ENCODE results near the gene MITF.

The MITF gene

DNA sequence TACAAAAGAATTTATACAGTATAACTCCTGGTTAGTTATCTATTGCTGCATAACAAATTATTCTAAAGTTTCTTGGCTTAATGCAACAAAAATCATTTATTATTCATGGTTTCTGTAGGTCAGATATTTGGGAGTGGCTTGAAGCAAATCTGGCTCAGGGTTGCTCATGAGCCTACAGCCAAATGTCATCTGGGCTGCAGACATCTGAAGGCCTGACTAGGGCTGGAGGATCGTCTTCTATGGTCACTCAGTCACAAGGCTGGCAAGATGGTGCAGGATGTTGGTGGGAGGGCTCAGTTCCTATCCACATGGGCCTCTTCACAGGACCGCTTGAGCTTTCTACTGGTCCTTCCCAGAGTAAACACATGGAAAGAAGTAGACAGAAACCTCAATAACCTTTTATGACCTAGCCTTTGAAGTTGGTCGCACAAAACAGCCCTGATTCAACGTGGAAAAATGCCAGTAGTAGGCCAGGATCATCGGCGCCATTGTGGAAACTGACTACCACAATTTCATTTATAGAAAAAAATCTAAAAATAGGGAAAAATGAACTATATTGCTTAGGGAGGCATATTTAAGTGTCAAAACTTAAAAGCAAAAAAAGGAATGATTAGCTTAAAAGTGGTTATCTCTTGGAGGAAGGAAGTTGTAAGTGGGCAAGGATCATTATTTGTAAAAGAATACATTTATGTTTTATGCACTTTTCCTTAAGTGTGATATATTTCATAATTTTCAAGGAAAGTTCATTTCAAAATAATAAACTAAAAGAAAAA, 9.9 kb upstream of the MITF start:
- TF ChIP-seq, protein P1, sequence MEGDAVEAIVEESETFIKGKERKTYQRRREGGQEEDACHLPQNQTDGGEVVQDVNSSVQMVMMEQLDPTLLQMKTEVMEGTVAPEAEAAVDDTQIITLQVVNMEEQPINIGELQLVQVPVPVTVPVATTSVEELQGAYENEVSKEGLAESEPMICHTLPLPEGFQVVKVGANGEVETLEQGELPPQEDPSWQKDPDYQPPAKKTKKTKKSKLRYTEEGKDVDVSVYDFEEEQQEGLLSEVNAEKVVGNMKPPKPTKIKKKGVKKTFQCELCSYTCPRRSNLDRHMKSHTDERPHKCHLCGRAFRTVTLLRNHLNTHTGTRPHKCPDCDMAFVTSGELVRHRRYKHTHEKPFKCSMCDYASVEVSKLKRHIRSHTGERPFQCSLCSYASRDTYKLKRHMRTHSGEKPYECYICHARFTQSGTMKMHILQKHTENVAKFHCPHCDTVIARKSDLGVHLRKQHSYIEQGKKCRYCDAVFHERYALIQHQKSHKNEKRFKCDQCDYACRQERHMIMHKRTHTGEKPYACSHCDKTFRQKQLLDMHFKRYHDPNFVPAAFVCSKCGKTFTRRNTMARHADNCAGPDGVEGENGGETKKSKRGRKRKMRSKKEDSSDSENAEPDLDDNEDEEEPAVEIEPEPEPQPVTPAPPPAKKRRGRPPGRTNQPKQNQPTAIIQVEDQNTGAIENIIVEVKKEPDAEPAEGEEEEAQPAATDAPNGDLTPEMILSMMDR (IDR thresholded peaks at IDR 0.05; ENCODE audit: extremely low read depth, missing control alignments) = no peak
- no peak for DNase-seq (ENCODE audit: low spot score)

DNA sequence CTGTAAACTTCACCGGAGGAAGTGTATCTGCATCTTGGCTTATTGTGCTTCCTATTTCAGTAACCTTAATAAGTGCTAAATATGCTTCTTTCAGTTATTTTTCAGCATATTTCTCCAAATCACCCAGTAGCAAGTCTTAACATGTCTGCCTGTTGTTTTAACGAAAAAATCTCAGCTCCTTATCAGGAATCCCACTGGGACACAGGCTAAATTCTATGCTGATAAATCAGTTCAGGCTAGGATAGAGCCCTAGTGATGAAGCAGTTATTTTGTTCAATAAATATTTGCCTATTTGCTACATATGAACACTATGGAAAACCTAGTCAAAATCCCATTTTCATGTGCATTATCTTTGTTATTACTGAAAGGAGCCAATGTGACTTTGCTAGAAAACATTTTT, 8.2 kb upstream of the MITF start:
- TF ChIP-seq, protein P1 (IDR thresholded peaks at IDR 0.05; ENCODE audit: extremely low read depth, missing control alignments) = no peak
- DNase-seq (ENCODE audit: low spot score) = no peak

DNA sequence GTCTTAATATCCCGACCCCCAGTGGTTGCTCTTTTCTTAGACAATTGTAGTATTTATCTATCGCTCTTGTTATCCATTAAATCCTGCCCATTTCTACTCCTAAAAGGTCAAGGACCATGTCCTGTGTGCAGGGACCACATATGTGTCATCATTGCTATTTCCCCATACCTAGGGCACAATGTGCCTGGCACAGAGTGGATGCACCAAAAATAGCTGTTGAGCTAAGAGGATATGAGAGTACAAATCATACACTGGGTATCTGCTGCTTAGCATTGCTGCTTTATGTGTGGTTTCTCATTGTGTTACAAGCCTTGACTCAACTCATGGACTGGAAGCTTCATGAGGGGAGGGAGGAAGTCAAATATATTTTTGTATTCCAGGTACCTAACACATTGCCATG, 3.4 kb upstream of the MITF start:
- DNase-seq (ENCODE audit: low spot score) = no peak
- TF ChIP-seq, protein P1 (IDR thresholded peaks at IDR 0.05; ENCODE audit: extremely low read depth, missing control alignments) = no peak

DNA sequence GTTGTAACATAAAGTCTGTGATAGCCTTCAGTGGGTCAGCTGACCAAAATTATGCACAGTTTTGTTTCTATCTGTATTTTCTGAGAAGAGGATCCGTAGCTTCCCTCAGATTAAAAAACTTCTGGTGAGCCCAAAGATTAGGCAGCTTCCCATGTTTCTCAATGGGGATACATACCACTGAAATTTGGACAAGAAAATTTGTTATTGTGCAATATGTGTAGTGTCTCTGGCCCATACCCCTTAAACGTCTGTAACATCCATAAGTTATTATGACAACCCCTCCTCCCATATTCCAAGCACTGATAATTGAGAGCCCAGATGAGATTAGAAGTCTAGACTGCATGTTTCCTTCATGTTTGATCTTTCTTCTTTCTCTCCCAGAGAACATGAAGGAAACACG, 1.9 kb upstream of the MITF start:
- DNase-seq (ENCODE audit: low spot score) = no peak
- TF ChIP-seq, protein P1 (IDR thresholded peaks at IDR 0.05; ENCODE audit: extremely low read depth, missing control alignments) = no peak

DNA sequence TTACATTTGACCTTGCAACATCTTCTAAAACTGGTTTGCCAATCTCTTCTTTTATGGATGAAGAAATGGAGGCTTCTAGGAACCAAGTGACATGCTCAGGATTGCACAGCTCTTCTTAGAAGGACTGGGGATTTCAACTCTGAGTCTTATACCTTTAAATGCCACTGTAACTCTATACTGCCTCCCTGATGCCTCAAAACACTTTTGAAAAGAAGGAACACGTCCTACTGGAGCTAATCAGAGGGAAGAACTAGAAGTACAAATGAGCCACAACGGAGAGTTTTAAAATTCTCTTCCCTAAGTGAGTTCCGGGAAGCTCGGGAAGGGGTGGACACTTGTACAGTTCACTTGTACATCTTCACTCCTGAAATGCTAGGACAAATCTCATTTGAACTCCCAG, 949 bp upstream of the MITF start:
- TF ChIP-seq, protein P1 (IDR thresholded peaks at IDR 0.05; ENCODE audit: extremely low read depth, missing control alignments) = no peak
- DNase-seq (ENCODE audit: low spot score) = no peak

DNA sequence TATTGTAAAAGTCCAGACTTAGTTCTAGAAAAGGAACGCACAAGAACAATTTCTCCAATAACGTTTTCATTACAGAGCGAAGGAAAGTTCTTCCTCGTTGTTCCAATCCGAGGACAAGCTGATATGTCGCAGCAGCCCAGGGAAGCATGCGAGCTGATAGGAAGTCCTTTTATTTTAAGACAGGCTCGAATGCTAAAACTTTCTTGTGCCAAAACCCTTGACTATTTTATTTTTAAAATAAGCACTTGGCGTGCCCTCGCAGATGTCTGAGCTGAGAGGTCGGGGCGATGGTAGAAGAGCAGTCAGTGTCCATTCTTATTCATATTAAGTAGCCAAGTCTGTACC, 433 bp upstream of the MITF start:
- DNase-seq (ENCODE audit: low spot score) = no peak
- TF ChIP-seq, protein P1 (IDR thresholded peaks at IDR 0.05; ENCODE audit: extremely low read depth, missing control alignments) = no peak

DNA sequence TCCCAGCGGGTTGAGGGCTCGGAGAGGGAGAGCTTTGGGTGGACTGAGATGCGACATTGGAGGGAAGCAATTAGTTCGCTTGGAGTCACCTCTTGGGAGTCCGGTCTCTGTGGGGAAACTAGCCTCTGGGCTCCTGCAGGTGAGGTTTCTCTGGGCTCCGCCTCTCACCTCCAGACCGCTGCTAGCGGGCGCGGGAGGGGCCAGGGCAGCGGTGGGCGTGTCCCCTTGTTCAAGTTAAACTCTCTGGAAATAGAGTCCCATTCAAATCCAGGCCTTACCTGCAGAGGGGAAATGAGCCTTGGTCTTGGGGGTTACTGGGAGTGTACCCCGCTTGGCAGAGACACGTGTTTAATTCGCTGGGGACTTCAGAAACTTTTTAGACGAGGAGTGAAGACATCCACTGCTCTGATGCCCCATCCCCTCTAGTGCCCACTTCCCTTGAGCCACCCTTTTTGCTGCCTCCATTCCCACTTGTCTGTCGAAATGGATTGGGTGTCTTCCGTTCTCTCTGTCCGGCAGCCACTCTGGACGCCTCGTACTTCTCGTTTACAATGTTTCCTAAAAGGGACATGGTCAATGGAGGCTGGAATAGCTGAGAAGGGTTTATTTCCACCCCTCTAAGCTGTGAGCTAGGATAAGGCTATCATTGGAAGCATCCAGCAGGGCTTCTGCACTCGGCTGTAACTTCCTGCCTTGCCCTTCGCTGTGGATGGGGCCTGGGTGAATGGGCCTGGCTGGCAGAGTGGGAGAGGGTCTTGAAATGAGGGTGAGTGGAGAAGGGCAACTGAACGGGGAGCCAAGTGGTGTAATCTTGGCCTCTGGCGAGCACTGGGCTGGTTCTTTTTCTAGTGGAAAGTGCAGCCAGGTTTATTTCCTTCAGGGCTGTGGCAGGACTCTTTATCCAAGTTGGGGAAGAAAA, 1.1 kb downstream of the MITF start:
- peak; percentile 16 for DNase-seq (ENCODE audit: low spot score)
- TF ChIP-seq, protein P1 (IDR thresholded peaks at IDR 0.05; ENCODE audit: extremely low read depth, missing control alignments) = no peak

Measured in GM20000 (cell line).